GM20000 (cell line): Measurements from ENCODE around the gene ANGPTL8.

Source experiments
- DNase-seq: peaks from one replicate; pipeline ENCODE4 v3.0.0; 2012; ENCODE audit warnings: low spot score
- TF ChIP-seq, protein P1 (sequence below): IDR thresholded peaks from 2 replicates; pipeline ENCODE4 v1.5.1; 2012; ENCODE audit warnings: mild to moderate bottlenecking, control low read depth; ENCODE audit errors: extremely low read depth, missing control alignments

The ANGPTL8 gene, protein sequence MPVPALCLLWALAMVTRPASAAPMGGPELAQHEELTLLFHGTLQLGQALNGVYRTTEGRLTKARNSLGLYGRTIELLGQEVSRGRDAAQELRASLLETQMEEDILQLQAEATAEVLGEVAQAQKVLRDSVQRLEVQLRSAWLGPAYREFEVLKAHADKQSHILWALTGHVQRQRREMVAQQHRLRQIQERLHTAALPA

DNA sequence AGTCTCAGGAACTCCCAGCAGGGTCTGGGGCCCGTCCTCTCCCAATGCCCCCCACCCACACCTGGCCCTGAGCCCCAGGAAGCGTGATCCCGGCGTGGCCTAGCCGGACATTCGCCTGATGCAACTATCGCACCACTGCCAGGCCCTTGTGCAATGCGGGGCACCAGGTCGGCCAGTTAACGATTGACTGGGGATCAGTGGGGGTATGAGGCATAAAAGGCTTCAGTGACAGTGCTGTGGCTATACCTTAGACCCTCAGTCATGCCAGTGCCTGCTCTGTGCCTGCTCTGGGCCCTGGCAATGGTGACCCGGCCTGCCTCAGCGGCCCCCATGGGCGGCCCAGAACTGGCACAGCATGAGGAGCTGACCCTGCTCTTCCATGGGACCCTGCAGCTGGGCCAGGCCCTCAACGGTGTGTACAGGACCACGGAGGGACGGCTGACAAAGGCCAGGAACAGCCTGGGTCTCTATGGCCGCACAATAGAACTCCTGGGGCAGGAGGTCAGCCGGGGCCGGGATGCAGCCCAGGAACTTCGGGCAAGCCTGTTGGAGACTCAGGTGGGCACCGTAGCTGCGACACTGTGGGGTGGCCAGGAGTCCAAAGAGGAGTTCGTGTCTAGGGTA lies at the start of gene ANGPTL8:
ANGPTL8 (plus strand) TSS at position 243 of the 624 bp plus-strand sequence; CDS start at position 262, 19 bp downstream.
- TF ChIP-seq, protein P1, sequence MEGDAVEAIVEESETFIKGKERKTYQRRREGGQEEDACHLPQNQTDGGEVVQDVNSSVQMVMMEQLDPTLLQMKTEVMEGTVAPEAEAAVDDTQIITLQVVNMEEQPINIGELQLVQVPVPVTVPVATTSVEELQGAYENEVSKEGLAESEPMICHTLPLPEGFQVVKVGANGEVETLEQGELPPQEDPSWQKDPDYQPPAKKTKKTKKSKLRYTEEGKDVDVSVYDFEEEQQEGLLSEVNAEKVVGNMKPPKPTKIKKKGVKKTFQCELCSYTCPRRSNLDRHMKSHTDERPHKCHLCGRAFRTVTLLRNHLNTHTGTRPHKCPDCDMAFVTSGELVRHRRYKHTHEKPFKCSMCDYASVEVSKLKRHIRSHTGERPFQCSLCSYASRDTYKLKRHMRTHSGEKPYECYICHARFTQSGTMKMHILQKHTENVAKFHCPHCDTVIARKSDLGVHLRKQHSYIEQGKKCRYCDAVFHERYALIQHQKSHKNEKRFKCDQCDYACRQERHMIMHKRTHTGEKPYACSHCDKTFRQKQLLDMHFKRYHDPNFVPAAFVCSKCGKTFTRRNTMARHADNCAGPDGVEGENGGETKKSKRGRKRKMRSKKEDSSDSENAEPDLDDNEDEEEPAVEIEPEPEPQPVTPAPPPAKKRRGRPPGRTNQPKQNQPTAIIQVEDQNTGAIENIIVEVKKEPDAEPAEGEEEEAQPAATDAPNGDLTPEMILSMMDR: no peak
- DNase-seq: no peak

DNA sequence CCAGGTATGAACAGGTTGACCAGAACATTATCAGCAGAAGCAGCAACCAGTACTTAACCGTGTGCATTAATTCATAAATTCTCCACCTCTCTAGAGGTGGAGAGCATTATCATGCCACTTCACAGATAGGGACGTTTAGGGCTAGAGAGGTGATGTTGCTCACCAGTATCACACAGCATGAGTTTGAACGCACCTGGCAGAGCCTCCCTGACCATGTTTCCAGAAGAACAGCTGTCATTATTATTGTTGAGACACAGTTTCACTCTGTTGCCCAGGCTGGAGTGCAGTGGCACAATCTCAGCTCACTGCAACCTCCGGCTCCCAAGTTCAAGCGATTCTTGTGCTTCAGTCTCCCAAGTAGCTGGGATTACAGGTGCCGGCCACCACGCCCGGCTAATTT lies 48.9 kb upstream of the ANGPTL8 start:
- TF ChIP-seq, protein P1: no peak
- no peak for DNase-seq

DNA sequence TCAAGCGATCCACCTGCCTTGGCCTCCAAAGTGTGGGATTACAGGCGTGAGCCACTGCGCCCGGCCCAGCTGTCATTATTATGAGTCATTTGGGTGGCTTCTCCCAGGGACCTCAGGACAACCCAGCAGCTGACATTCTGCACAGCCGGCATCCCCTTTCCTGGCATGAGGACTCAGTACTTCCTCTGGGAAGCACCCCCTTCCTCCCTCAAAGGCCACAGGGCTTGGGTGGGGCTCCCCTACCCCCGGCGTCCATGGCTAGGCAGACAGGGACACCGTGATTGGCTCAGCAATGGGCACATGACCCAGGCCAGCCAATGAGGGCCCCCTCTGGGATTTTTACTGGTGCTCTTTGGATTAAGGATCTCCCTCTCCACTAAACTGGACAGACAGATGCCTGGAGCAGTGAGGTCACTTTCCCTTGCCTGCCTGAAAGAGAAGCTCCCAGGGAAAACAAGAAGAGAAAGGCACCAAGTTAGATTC lies 48.1 kb upstream of the ANGPTL8 start:
- DNase-seq: no peak
- TF ChIP-seq, protein P1: no peak

DNA sequence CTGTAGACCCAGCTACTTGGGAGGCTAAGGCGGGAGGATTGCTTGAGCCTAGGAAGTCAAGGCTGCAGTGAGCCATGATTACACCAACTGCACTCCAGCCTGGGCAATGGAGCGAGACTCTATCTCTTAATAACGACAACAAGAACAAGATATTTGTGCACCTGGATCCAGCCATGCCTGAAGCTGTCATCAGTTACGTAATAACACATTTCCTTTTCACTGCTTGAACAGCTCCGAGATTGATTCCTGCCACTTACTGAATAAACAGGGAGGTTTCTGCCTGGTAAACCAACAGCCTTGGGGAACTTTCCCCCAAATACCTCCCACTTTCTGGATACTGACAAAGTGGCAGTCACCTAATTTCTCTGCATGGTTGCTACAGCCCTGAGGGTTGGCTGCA lies 47.5 kb upstream of the ANGPTL8 start:
- TF ChIP-seq, protein P1: no peak
- DNase-seq: no peak

DNA sequence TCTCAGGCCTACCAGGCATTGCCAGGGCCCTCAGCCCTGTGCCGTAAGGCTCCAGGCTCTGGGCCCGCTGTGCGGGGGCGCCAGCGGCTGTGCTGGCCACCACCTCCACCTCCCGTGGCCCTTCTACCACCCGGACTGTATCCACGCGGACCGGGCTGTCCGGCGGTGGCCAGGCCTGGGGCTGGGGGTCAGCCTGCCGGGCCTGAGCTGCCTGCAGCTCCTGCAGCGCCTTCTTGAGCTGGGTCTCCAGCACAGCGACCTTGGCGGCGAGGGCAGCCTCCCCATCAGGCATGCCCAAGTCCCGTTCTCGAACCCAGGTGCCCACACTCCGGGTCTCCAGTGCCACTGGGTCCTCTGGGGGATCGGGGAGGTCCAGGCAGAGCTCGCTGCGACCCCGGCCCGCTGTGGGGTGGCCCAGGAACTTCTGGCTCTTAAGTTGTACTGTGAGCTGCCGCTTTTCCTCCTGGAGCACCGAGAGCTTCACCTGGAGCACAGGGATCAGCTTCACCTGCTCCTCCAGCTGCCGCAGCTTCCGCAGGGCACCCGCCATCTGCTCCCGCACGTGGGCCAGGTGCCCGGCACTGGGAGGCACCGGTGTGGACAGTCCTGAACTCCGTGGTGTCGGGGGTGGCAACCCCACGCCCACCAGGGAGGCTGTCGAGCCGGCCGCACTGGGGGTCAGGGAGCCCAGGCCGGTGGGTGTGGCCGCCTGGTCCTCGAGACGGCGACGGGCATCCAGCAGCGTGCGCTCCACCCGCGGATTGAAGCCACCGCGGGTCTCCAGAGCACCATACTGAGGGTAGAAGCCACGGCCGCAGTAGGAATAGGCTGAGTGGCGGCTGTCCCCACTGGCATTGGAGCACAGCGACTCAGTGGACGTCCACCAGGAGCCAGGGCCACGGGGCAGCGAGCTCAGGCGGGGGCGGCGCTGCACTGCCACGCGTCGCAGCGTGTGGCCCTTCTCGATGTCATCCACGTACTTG lies 46.2 kb upstream of the ANGPTL8 start:
- TF ChIP-seq, protein P1: no peak
- DNase-seq: no peak

DNA sequence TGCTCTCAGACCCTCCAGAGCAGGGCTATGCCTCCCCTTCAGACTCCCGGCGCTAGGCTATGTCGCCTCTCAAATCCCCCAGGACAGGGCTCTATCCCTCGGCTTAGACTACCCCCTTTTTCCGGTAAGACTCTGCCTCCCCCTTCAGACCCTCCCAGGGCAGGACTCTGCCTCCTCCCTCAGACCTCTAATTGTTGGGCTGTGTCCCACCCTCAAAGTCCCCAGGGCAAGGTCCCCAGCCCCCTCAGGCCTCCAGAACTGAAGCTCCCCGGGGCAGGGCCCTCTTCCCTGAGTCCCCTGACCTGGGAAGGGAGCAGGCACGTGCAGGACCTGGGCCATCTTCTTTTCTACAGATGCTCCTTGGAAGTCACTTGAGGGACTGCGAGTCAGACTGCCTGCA lies 45.2 kb upstream of the ANGPTL8 start:
- TF ChIP-seq, protein P1: no peak
- DNase-seq: no peak
